PC-9 (cell line): ENCODE measurements around the gene MIER1. TPM values are rescaled to one million over a fixed set of nuclear protein-coding genes. Genes with fewer than 3 reads are reported as not detected.

ENCODE experiments used
- BruUV-seq: library from RNA; stranded (reverse); fragments of 400-500 nt; replicated peaks from 2 replicates; lab custom pipeline; 2021; lab: Mats Ljungman, UMichigan
- CTCF ChIA-PET: fragments of 300-600 bp; sonication (Branson Sonifier 250); formaldehyde crosslinking; loops from one replicate; lab custom pipeline; 2022; ENCODE audit warnings: antibody characterized with exemption; lab: Charles Lee
- POLR2A ChIA-PET: fragments of 300-600 bp; sonication (Branson Sonifier 250); formaldehyde crosslinking; loops from one replicate; lab custom pipeline; 2022; ENCODE audit warnings: antibody characterized with exemption; ENCODE audit not compliant: unreplicated experiment; lab: Charles Lee
- DNase-seq, 2 experiments: peaks; one replicate each; pipeline versions ENCODE4 v3.0.0 to v3.0.0-alpha.2; 2015 to 2022; ENCODE audit warnings: mixed read lengths in 1 of 2
- H2AFZ ChIP-seq: fragments of 200-600 bp; sonication (generic); 2 replicates; pipeline ENCODE4 v1.8.1; 2017; ENCODE audit warnings: antibody characterized with exemption
- H3F3A ChIP-seq: fragments of 200-600 bp; sonication (generic); 2 replicates; pipeline ENCODE4 v1.8.1; 2017; ENCODE audit warnings: antibody characterized with exemption, mild to moderate bottlenecking, low read depth; ENCODE audit not compliant: insufficient read depth
- H3K27ac ChIP-seq: fragments of 200-600 bp; sonication (generic); 2 replicates; pipeline ENCODE4 v1.6.1; 2016; ENCODE audit warnings: mixed run types
- H3K27me3 ChIP-seq: fragments of 200-600 bp; sonication (generic); 2 replicates; pipeline ENCODE4 v1.6.1; 2016; ENCODE audit warnings: low read depth, mixed run types; ENCODE audit not compliant: insufficient read depth
- H3K36me3 ChIP-seq: fragments of 200-600 bp; sonication (generic); 2 replicates; pipeline ENCODE4 v1.6.1; 2016; ENCODE audit warnings: low read depth, mixed run types
- H3K4me1 ChIP-seq: fragments of 200-600 bp; sonication (generic); replicated peaks from 2 replicates; pipeline ENCODE4 v1.6.1; 2016; ENCODE audit warnings: mixed run types; ENCODE audit not compliant: insufficient read depth
- H3K4me2 ChIP-seq: fragments of 200-600 bp; sonication (generic); 2 replicates; pipeline ENCODE4 v1.6.1; 2017; ENCODE audit warnings: mixed run types
- H3K4me3 ChIP-seq: fragments of 200-600 bp; sonication (generic); 2 replicates; pipeline ENCODE4 v1.6.1; 2016; ENCODE audit warnings: mixed run types
- H3K79me2 ChIP-seq: fragments of 200-600 bp; sonication (generic); 2 replicates; pipeline ENCODE4 v1.6.1; 2017; ENCODE audit warnings: low read depth, mixed run types
- H3K9me2 ChIP-seq: fragments of 200-600 bp; sonication (generic); 2 replicates; pipeline ENCODE4 v1.8.1; 2017; ENCODE audit warnings: mild to moderate bottlenecking; ENCODE audit not compliant: insufficient read depth
- H3K9me3 ChIP-seq: fragments of 200-600 bp; sonication (generic); 2 replicates; pipeline ENCODE4 v1.8.1; 2016; ENCODE audit warnings: low read depth; ENCODE audit not compliant: insufficient read depth
- H4K20me1 ChIP-seq: fragments of 200-600 bp; sonication (generic); 2 replicates; pipeline ENCODE4 v1.8.1; 2017; ENCODE audit not compliant: insufficient read depth
- CTCF ChIP-seq: fragments of 200-600 bp; sonication (generic); conservative IDR thresholded peaks from 2 replicates; pipeline ENCODE4 v1.6.1; 2017; ENCODE audit warnings: mixed run types, antibody characterized with exemption, mild to moderate bottlenecking, moderate library complexity
- EZH2 ChIP-seq: fragments of 200-600 bp; sonication (generic); IDR thresholded peaks from 2 replicates; pipeline ENCODE4 v1.8.0; 2017; ENCODE audit warnings: antibody characterized with exemption, low read depth
- intact Hi-C: fragments of 100-400 bp; cut with micrococcal nuclease; formaldehyde crosslinking; loops from one replicate; pipeline ENCODE4 v1.10.0; 2022; ENCODE audit not compliant: unreplicated experiment
- total RNA-seq: library from RNA; stranded (reverse); gene quantifications from 2 replicates; pipeline ENCODE4 v1.2.3, GENCODE V29; 2021

MIER1 gene
- total RNA-seq, 1 experiment from 2014 or later, result 30.4 TPM

- no peak for TF ChIP-seq EZH2
- TF ChIP-seq CTCF, result no peak
- CTCF ChIA-PET, result no interaction called here
- no peak for DNase-seq
Observed at GRCh38 chr1:67009792-67010191, 85.0 kb downstream of the MIER1 start.

DNA sequence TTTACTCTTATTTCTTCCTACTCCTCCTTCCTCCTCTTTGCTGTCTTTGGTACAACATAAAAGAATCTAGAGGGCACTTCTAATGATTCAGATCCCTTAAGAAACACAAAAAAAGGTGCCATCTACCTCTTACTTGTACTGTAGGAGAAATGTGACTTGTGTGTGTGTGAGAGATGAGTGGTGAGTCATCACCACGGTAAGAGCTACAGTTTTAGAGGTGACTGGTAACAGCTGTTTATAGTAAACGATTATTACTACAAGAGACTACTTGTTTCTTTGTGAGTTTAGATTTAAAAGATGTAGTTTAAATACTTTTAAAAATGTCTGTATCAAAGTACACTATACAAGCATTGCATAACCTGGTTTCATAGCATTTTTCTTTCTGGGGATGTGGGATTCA, 88.8 kb downstream of the MIER1 start:
- no peaks in the 10 kb centered on the region for H3F3A ChIP-seq
- ChIA-PET CTCF (no interaction called here), POLR2A (no interaction called here)
- no TSS peak for BruUV-seq
- no peaks in the 10 kb centered on the region for H3K27me3 ChIP-seq
- H3K4me2 ChIP-seq, result no peak overlapping the region
- H3K79me2 ChIP-seq, result no peaks in the 10 kb centered on the region
- no peak for TF ChIP-seq CTCF
- TF ChIP-seq EZH2, result no peak
- no peaks in the 10 kb centered on the region for H4K20me1 ChIP-seq
- no peak for DNase-seq
- no peaks in the 10 kb centered on the region for H3K9me2 ChIP-seq
- H3K36me3 ChIP-seq, result no peaks in the 10 kb centered on the region
- no peak overlapping the region for H3K27ac ChIP-seq
- intact Hi-C loops, result no loop called here
- no peak overlapping the region for H2AFZ ChIP-seq
- no peaks in the 10 kb centered on the region for H3K9me3 ChIP-seq
- H3K4me3 ChIP-seq, result no peak overlapping the region
- H3K4me1 ChIP-seq, result no peaks in the 10 kb centered on the region

More at GRCh38 chr1:67009792-67010191, 85.0 kb downstream of the MIER1 start:
- no peaks in the 10 kb centered on the region for H3K36me3 ChIP-seq
- H3K4me1 ChIP-seq, result no peaks in the 10 kb centered on the region
- intact Hi-C loops, result no loop called here
- H3K27ac ChIP-seq, result no peak overlapping the region
- no peak overlapping the region for H3K4me3 ChIP-seq
- no peaks in the 10 kb centered on the region for H3F3A ChIP-seq
- H3K9me2 ChIP-seq, result no peaks in the 10 kb centered on the region
- no peaks in the 10 kb centered on the region for H3K27me3 ChIP-seq
- no peaks in the 10 kb centered on the region for H4K20me1 ChIP-seq
- H3K4me2 ChIP-seq, result no peak overlapping the region
- H2AFZ ChIP-seq, result no peak overlapping the region
- H3K9me3 ChIP-seq, result no peaks in the 10 kb centered on the region
- POLR2A ChIA-PET, result no interaction called here
- no TSS peak for BruUV-seq
- no peaks in the 10 kb centered on the region for H3K79me2 ChIP-seq

DNA sequence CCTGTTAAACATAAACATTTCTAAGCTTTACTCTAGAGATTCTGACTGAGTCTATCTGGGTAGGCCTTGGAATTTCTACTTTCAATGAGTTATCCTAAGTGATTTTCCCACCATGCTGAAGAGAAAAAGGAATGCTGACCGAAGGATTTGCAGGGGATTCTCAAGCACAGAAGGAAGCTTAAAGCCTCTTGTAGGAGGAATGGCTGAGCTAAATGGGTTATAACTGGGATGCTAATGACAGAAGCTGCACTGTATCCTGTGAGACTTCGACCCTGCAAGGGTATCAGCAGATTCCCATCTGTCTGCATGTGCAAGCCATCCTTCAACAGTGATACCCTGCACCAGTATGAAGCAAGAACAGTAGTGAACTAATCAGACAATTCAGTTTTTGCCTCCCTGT, 93.8 kb downstream of the MIER1 start:
- Histone ChIP-seq H3K4me2 (no peak overlapping the region), H2AFZ (no peak overlapping the region), H4K20me1 (no peaks in the 10 kb centered on the region), H3K27ac (no peak overlapping the region), H3F3A (no peaks in the 10 kb centered on the region), H3K36me3 (no peaks in the 10 kb centered on the region), H3K4me1 (no peaks in the 10 kb centered on the region), H3K27me3 (no peaks in the 10 kb centered on the region), H3K4me3 (no peak overlapping the region), H3K79me2 (no peaks in the 10 kb centered on the region), H3K9me3 (no peaks in the 10 kb centered on the region), H3K9me2 (no peaks in the 10 kb centered on the region)
- no peak for DNase-seq
- ChIA-PET POLR2A (no interaction called here), CTCF (no interaction called here)
- TF ChIP-seq EZH2, result no peak
- intact Hi-C loops, result no loop called here
- no TSS peak for BruUV-seq

GRCh38 chr1:67019121-67019520, 94.3 kb downstream of the MIER1 start:
- H3K36me3 ChIP-seq, result no peaks in the 10 kb centered on the region
- no peak overlapping the region for H3K4me2 ChIP-seq
- H3K4me3 ChIP-seq, result no peak overlapping the region
- no peak overlapping the region for H2AFZ ChIP-seq
- H3F3A ChIP-seq, result no peaks in the 10 kb centered on the region
- intact Hi-C loops, result no loop called here
- no peaks in the 10 kb centered on the region for H3K27me3 ChIP-seq
- TF ChIP-seq CTCF (no peak), EZH2 (no peak)
- H3K27ac ChIP-seq, result no peak overlapping the region
- ChIA-PET CTCF (no interaction called here), POLR2A (no interaction called here)
- no peak for DNase-seq
- H3K9me2 ChIP-seq, result no peaks in the 10 kb centered on the region
- H4K20me1 ChIP-seq, result no peaks in the 10 kb centered on the region
- H3K9me3 ChIP-seq, result no peaks in the 10 kb centered on the region
- BruUV-seq, result no TSS peak
- H3K79me2 ChIP-seq, result no peaks in the 10 kb centered on the region
- H3K4me1 ChIP-seq, result no peaks in the 10 kb centered on the region
